Keratinocyte (primary cell): ENCODE data around the gene HCRTR2. TPM values are rescaled to one million over a fixed set of nuclear protein-coding genes. Genes with fewer than 3 reads are reported as not detected.

Experiments
- DNase-seq: peaks from one replicate; pipeline ENCODE4 v3.0.0-alpha.2; 2011; ENCODE audit warnings: low read depth, missing footprints, low spot score
- FAIRE-seq: peaks from 2 replicates; lab custom pipeline; 2011; peaks lifted over from hg19 to GRCh38; lab: Jason Lieb, UNC
- H2AFZ ChIP-seq: 2 replicates; pipeline ENCODE4 v1.6.0; 2012; ENCODE audit warnings: low read length, control low read depth, inconsistent platforms; ENCODE audit not compliant: control insufficient read depth
- H3K27ac ChIP-seq: 2 replicates; pipeline ENCODE4 v1.5.1; 2011; ENCODE audit warnings: low read length; ENCODE audit not compliant: control insufficient read depth, insufficient read depth
- H3K27me3 ChIP-seq: 3 replicates; pipeline ENCODE4 v1.6.0; 2011; ENCODE audit warnings: low read length; ENCODE audit not compliant: control insufficient read depth, insufficient read depth; ENCODE audit errors: extremely low read depth
- H3K36me3 ChIP-seq, 2 experiments: 2 replicates in 1 of 2; 3 replicates in 1 of 2; pipeline ENCODE4 v1.5.1; 2011; ENCODE audit warnings: low read length in 2 of 2, mild to moderate bottlenecking in 1 of 2; ENCODE audit not compliant: control insufficient read depth in 2 of 2, insufficient read depth in 2 of 2; ENCODE audit errors: extremely low read depth in 1 of 2
- H3K4me1 ChIP-seq: 3 replicates; pipeline ENCODE4 v1.5.1; 2011; ENCODE audit warnings: low read length; ENCODE audit not compliant: control insufficient read depth, insufficient read depth; ENCODE audit errors: extremely low read depth
- H3K4me2 ChIP-seq: 3 replicates; pipeline ENCODE4 v1.6.0; 2011; ENCODE audit warnings: low read depth, low read length; ENCODE audit not compliant: control insufficient read depth, insufficient read depth; ENCODE audit errors: extremely low read depth
- H3K4me3 ChIP-seq, 3 experiments: fragments of 200-600 bp in 1 of 3; sonication (generic) in 1 of 3; 2 replicates in 2 of 3; 3 replicates in 1 of 3; pipeline ENCODE4 v1.5.1; 2011 to 2016; ENCODE audit warnings: low read length in 3 of 3, mild to moderate bottlenecking in 3 of 3, control low read depth in 2 of 3, inconsistent platforms in 1 of 3, low read depth in 1 of 3, mixed read lengths in 1 of 3, mixed run types in 1 of 3, moderate library complexity in 1 of 3; ENCODE audit not compliant: control insufficient read depth in 2 of 3, insufficient read depth in 2 of 3; ENCODE audit errors: extremely low read depth in 1 of 3
- H3K79me2 ChIP-seq: 2 replicates; pipeline ENCODE4 v1.6.0; 2012; ENCODE audit warnings: low read length; ENCODE audit not compliant: control insufficient read depth, insufficient read depth
- H3K9ac ChIP-seq: 3 replicates; pipeline ENCODE4 v1.6.0; 2011; ENCODE audit warnings: low read length; ENCODE audit not compliant: control insufficient read depth, insufficient read depth; ENCODE audit errors: extremely low read depth
- H3K9me1 ChIP-seq: 3 replicates; pipeline ENCODE4 v1.6.0; 2011; ENCODE audit warnings: low read length; ENCODE audit not compliant: control insufficient read depth, insufficient read depth; ENCODE audit errors: extremely low read depth
- H3K9me3 ChIP-seq: 2 replicates; pipeline ENCODE4 v1.5.1; 2012; ENCODE audit warnings: low read depth, low read length; ENCODE audit not compliant: control insufficient read depth
- H4K20me1 ChIP-seq: 3 replicates; pipeline ENCODE4 v1.6.0; 2011; ENCODE audit warnings: low read length; ENCODE audit not compliant: control insufficient read depth, insufficient read depth; ENCODE audit errors: extremely low read depth
- CTCF ChIP-seq, 3 experiments: IDR thresholded peaks in 1 of 3; conservative IDR thresholded peaks in 1 of 3; optimal IDR thresholded peaks in 1 of 3; 2 replicates in 2 of 3; 3 replicates in 1 of 3; pipeline versions ENCODE3 to v1.5.1; 2011; ENCODE audit warnings: low read length in 3 of 3, mild to moderate bottlenecking in 3 of 3, moderate library complexity in 2 of 3, control low read depth in 1 of 3, inconsistent platforms in 1 of 3; ENCODE audit not compliant: insufficient read depth in 2 of 3; ENCODE audit errors: extremely low read depth in 1 of 3
- EZH2 ChIP-seq: IDR thresholded peaks from one replicate; pipeline ENCODE4 v1.6.1; 2012; ENCODE audit warnings: inconsistent platforms, mild to moderate bottlenecking, low read length, moderate library complexity
- dilution Hi-C: fragments of 300-500 bp; cut with MboI; formaldehyde crosslinking; loops from one replicate; pipeline ENCODE4 v1.7.0; 2020; ENCODE audit warnings: low sequenced_read_pairs; ENCODE audit not compliant: extremely low pct_ligation_motif_present
- polyA plus RNA-seq, 5 experiments: library from polyadenylated mRNA; depleted of rRNA in 3 of 5; stranded (reverse) in 3 of 5; stranded (forward) in 1 of 5; unstranded in 1 of 5; fragments of >200 nt; gene quantifications; 1 replicate in 1 of 5; 2 replicates in 3 of 5; 3 replicates in 1 of 5; pipeline versions ENCODE4 v1.2.1 to v1.2.3, GENCODE V29; 2011 to 2012; ENCODE audit warnings: missing spikeins in 2 of 5, low read depth in 1 of 5, low replicate concordance in 1 of 5

Gene HCRTR2
- polyA plus RNA-seq, 1 donor (not counting 4 experiments of a cell fraction or from before 2014, with no cell fraction given) = not detected

GRCh38 chr6:55265409-55266114, 91.2 kb downstream of the HCRTR2 start:
- Histone ChIP-seq H3K27me3 (no peaks in the 10 kb centered on the region), H3K4me2 (no peak overlapping the region), H3K36me3 (no peaks in the 10 kb centered on the region), H2AFZ (no peak overlapping the region), H3K9me3 (no peaks in the 10 kb centered on the region), H3K9me1 (no peaks in the 10 kb centered on the region), H3K27ac (no peak overlapping the region), H3K79me2 (no peaks in the 10 kb centered on the region), H3K4me3 (no peak overlapping the region), H3K9ac (no peak overlapping the region), H3K4me1 (no peaks in the 10 kb centered on the region), H4K20me1 (no peaks in the 10 kb centered on the region)
- TF ChIP-seq EZH2 = no peak
- TF ChIP-seq CTCF (optimal IDR thresholded peaks at IDR 0.05 in 1 of 3, IDR thresholded peaks at IDR 0.05 in 1 of 3, conservative IDR thresholded peaks at IDR 0.05 in 1 of 3; ENCODE audit: extremely low read depth in 1 of 3, insufficient read depth in 2 of 3, low read length in 3 of 3) = no peak
- FAIRE-seq = no peak
- dilution Hi-C loops = no loop called here
- no peak for DNase-seq

- H3K4me2 ChIP-seq = no peak overlapping the region
- H3K79me2 ChIP-seq = no peaks in the 10 kb centered on the region
- no peak overlapping the region for H2AFZ ChIP-seq
- no peaks in the 10 kb centered on the region for H3K4me1 ChIP-seq
- DNase-seq (no peak), FAIRE-seq (no peak)
- H3K36me3 ChIP-seq = no peaks in the 10 kb centered on the region
- no peaks in the 10 kb centered on the region for H3K27me3 ChIP-seq
- TF ChIP-seq EZH2 (no peak), CTCF (optimal IDR thresholded peaks at IDR 0.05 in 1 of 3, IDR thresholded peaks at IDR 0.05 in 1 of 3, conservative IDR thresholded peaks at IDR 0.05 in 1 of 3; ENCODE audit: extremely low read depth in 1 of 3, insufficient read depth in 2 of 3, low read length in 3 of 3) (no peak)
- dilution Hi-C loops = no loop called here
- no peak overlapping the region for H3K4me3 ChIP-seq
- no peaks in the 10 kb centered on the region for H3K9me1 ChIP-seq
- H4K20me1 ChIP-seq = no peaks in the 10 kb centered on the region
- no peak overlapping the region for H3K9ac ChIP-seq
- H3K27ac ChIP-seq = no peak overlapping the region
- H3K9me3 ChIP-seq = no peaks in the 10 kb centered on the region
Measured at GRCh38 chr6:55266896-55267295, 92.6 kb downstream of the HCRTR2 start.
